GM21515 (cell line): Measurements from ENCODE around the gene FHIT.
"Not testable (repeated sequence)": the region's sequence is repeated elsewhere in the genome, so short reads cannot be mapped to it uniquely, and the experiment has no call there.

Experiments used
- ATAC-seq: cut with Tn5 transposase; IDR thresholded peaks from one replicate; pipeline ENCODE4 v1.9.1; 2021; ENCODE audit not compliant: unreplicated experiment

Gene FHIT

GRCh38 chr3:60737633-60738399, 513.4 kb downstream of the FHIT start:
- no peak for ATAC-seq

- no peak for ATAC-seq
Measured at GRCh38 chr3:60730371-60730770, 520.9 kb downstream of the FHIT start.

GRCh38 chr3:60729056-60729455, 522.2 kb downstream of the FHIT start:
- ATAC-seq, result no peak

GRCh38 chr3:60728006-60728405, 523.2 kb downstream of the FHIT start:
- no peak for ATAC-seq

GRCh38 chr3:60720736-60721135, 530.5 kb downstream of the FHIT start:
- no peak for ATAC-seq

- ATAC-seq, result no peak
Measured at GRCh38 chr3:60716573-60716972, 534.7 kb downstream of the FHIT start.

- no peak for ATAC-seq
Measured at GRCh38 chr3:60708191-60708975, 542.9 kb downstream of the FHIT start.

GRCh38 chr3:60707452-60708020, 543.7 kb downstream of the FHIT start:
- ATAC-seq, result no peak

- no peak for ATAC-seq
Measured at GRCh38 chr3:60703956-60704736, 547.1 kb downstream of the FHIT start.

- ATAC-seq, result no peak
Measured at GRCh38 chr3:60703008-60703407, 548.2 kb downstream of the FHIT start.

GRCh38 chr3:60698117-60698516, 553.1 kb downstream of the FHIT start:
- no peak for ATAC-seq

- no peak for ATAC-seq
Measured at GRCh38 chr3:60697132-60697531, 554.1 kb downstream of the FHIT start.

GRCh38 chr3:60696428-60697125, 554.7 kb downstream of the FHIT start:
- ATAC-seq, result no peak

GRCh38 chr3:60675424-60675823, 575.8 kb downstream of the FHIT start:
- ATAC-seq, result no peak

GRCh38 chr3:60674870-60675269, 576.4 kb downstream of the FHIT start:
- no peak for ATAC-seq

GRCh38 chr3:60673123-60673522, 578.1 kb downstream of the FHIT start:
- no peak for ATAC-seq

GRCh38 chr3:60672337-60672736, 578.9 kb downstream of the FHIT start:
- ATAC-seq, result not testable (repeated sequence)

GRCh38 chr3:60669636-60670035, 581.6 kb downstream of the FHIT start:
- no peak for ATAC-seq

- ATAC-seq, result no peak
Measured at GRCh38 chr3:60660026-60660425, 591.2 kb downstream of the FHIT start.

- ATAC-seq, result no peak
Measured at GRCh38 chr3:60659098-60659497, 592.2 kb downstream of the FHIT start.

GRCh38 chr3:60657972-60658371, 593.3 kb downstream of the FHIT start:
- ATAC-seq, result peak; percentile 94
